ENCODE results near the gene TBC1D1. TPM values are rescaled to one million over a fixed set of nuclear protein-coding genes. Genes with fewer than 3 reads are reported as not detected.
A peak's percentile ranks its signal among the peaks of the same experiment; 100 is the strongest.
"Not testable (repeated sequence)": the region's sequence is repeated elsewhere in the genome, so short reads cannot be mapped to it uniquely, and the experiment has no call there.

TBC1D1 gene
- total RNA-seq, 4 donors from 2014 or later = 111 to 176 (median 142) TPM

GRCh38 chr4:37922328-37922727 is 31.4 kb downstream of the TBC1D1 start:
- Histone ChIP-seq H3K27me3 (no peaks in the 10 kb centered on the region), H3K4me3 (no peak overlapping the region), H3K36me3 (no peaks in the 10 kb centered on the region), H3K4me1 (peaks cover 0 to 11% of the 10 kb centered on the region in 2 donors), H3K27ac (no peak overlapping the region), H3K9me3 (no peaks in the 10 kb centered on the region)
- in situ Hi-C loops (cut with MboI; ENCODE audit: low sequenced_read_pairs in 4 of 4) (no loop called here), intact Hi-C loops (cut with DNase I; ENCODE audit: low total_unique reads) (no loop called here)
- ATAC-seq (no peak), DNase-seq (no peak)
- TF ChIP-seq POLR2A (IDR thresholded peaks at IDR 0.05) (no peak), CTCF (IDR thresholded peaks at IDR 0.05 in 4 of 5, conservative IDR thresholded peaks at IDR 0.05 in 1 of 5) (no peak)

DNA sequence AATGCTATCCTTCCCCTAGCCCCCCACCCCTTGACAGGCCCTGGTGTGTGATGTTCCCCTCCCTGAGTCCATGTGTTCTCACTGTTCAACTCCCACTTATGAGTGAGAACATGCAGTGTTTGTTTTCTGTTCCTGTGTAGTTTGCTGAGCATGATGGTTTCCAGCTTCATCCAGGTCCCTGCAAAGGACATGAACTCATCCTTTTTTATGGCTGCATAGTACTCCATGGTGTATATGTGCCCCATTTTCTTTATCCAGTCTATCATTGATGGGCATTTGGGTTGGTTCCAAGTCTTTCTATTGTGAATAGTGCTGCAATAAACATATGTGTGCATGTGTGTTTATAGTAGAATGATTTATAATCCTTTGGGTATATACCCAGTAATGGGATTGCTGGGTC is 32.2 kb downstream of the TBC1D1 start:
- H3K4me3 ChIP-seq; ATAC-seq; H3K27me3 ChIP-seq; H3K27ac ChIP-seq; H3K36me3 ChIP-seq; DNase-seq; in situ Hi-C loops (cut with MboI; ENCODE audit: low sequenced_read_pairs in 4 of 4); H3K9me3 ChIP-seq; intact Hi-C loops (cut with DNase I; ENCODE audit: low total_unique reads): not testable (repeated sequence)
- H3K4me1 ChIP-seq = peaks cover 3 to 14% of the 10 kb centered on the region in 2 donors

DNA sequence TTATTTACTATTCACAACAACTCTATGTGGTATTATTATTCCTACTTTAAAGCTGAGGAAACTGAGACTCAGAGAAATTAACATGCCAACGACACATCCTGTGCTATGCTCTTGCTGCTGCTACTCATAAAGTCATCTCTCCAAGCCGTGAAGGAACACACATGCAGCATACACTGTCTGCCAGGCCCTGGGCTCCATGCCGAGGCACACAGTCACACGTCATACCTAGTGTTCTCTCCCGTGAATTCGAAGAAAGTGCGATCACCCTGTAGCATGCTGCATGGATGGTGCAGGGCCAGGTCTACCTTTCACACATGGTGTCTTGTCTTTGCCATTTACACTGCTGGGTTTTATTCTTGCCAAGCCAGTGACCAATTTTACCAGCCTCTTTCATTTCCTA is 34.1 kb downstream of the TBC1D1 start:
- in situ Hi-C loops (cut with MboI; ENCODE audit: low sequenced_read_pairs in 4 of 4) = no loop called here
- Histone ChIP-seq H3K9me3 (no peaks in the 10 kb centered on the region), H3K27ac (peak overlapping the region in 2 of 4 donors; percentile 1 to 29), H3K27me3 (no peaks in the 10 kb centered on the region), H3K36me3 (no peaks in the 10 kb centered on the region), H3K4me1 (peaks cover 19 to 24% of the 10 kb centered on the region in 2 donors), H3K4me3 (no peak overlapping the region)
- ATAC-seq = peak; percentile 34 to 60
- TF ChIP-seq POLR2A (IDR thresholded peaks at IDR 0.05) = no peak
- TF ChIP-seq CTCF (IDR thresholded peaks at IDR 0.05 in 4 of 5, conservative IDR thresholded peaks at IDR 0.05 in 1 of 5) = no peak
- intact Hi-C loops (cut with DNase I; ENCODE audit: low total_unique reads) = no loop called here
- peak in 1 of 2 donors; percentile 65 for DNase-seq

GRCh38 chr4:37927434-37927833 is 36.5 kb downstream of the TBC1D1 start:
- Histone ChIP-seq H3K27ac (no peak overlapping the region), H3K36me3 (no peaks in the 10 kb centered on the region), H3K9me3 (no peaks in the 10 kb centered on the region), H3K27me3 (no peaks in the 10 kb centered on the region), H3K4me1 (peaks cover 30 to 38% of the 10 kb centered on the region in 2 donors), H3K4me3 (no peak overlapping the region)
- TF ChIP-seq POLR2A (IDR thresholded peaks at IDR 0.05) = no peak
- TF ChIP-seq CTCF (IDR thresholded peaks at IDR 0.05 in 4 of 5, conservative IDR thresholded peaks at IDR 0.05 in 1 of 5) = no peak
- in situ Hi-C loops (cut with MboI; ENCODE audit: low sequenced_read_pairs in 4 of 4) = no loop called here
- DNase-seq = no peak
- no peak for ATAC-seq
- intact Hi-C loops (cut with DNase I; ENCODE audit: low total_unique reads) = no loop called here

- no peaks in the 10 kb centered on the region for H3K9me3 ChIP-seq
- no peaks in the 10 kb centered on the region for H3K36me3 ChIP-seq
- TF ChIP-seq CTCF (IDR thresholded peaks at IDR 0.05 in 4 of 5, conservative IDR thresholded peaks at IDR 0.05 in 1 of 5) (no peak), POLR2A (IDR thresholded peaks at IDR 0.05) (no peak)
- in situ Hi-C loops (cut with MboI; ENCODE audit: low sequenced_read_pairs in 4 of 4) = no loop called here
- intact Hi-C loops (cut with DNase I; ENCODE audit: low total_unique reads) = no loop called here
- DNase-seq (no peak), ATAC-seq (no peak)
- no peaks in the 10 kb centered on the region for H3K27me3 ChIP-seq
- H3K27ac ChIP-seq = peak overlapping the region; percentile 54 to 97 (median 86)
- H3K4me1 ChIP-seq = peaks cover 43 to 51% of the 10 kb centered on the region in 2 donors
- H3K4me3 ChIP-seq = no peak overlapping the region
Observed at GRCh38 chr4:37928426-37929416, 37.8 kb downstream of the TBC1D1 start.
